Measurements from ENCODE around the gene POLR1A. TPM values are rescaled to one million over a fixed set of nuclear protein-coding genes. Genes with fewer than 3 reads are reported as not detected.

Gene POLR1A
- total and polyA plus RNA-seq, 2 donors (not counting 1 experiment from before 2014, with no cell fraction given) = 3.4 to 36.8 TPM

- Histone ChIP-seq H3K9ac (ENCODE audit: low read length) (no peak overlapping the region), H3K4me1 (ENCODE audit: control insufficient read depth in 2 of 2, insufficient read depth in 2 of 2, low read length in 2 of 2) (peaks cover 15 to 24% of the 10 kb centered on the region in 2 donors), H2AFZ (ENCODE audit: insufficient read depth, low read depth, low read length, poor library complexity, severe bottlenecking) (no peak overlapping the region), H3K9me3 (ENCODE audit: control extremely low read depth in 1 of 3, control insufficient read depth in 2 of 3, insufficient read depth in 1 of 3, low read length in 2 of 3) (no peaks in the 10 kb centered on the region), H3K27ac (ENCODE audit: low read length in 2 of 2) (no peak overlapping the region), H3K79me2 (ENCODE audit: control insufficient read depth, insufficient read depth, low read length) (no peaks in the 10 kb centered on the region), H3K27me3 (replicated peaks in 1 of 4; ENCODE audit: control extremely low read depth in 1 of 4, control insufficient read depth in 3 of 4, insufficient read depth in 4 of 4, low read length in 3 of 4) (no peaks in the 10 kb centered on the region), H3K4me2 (replicated peaks; ENCODE audit: low read depth, low read length, poor library complexity, severe bottlenecking) (no peak overlapping the region), H3K4me3 (ENCODE audit: control extremely low read depth in 1 of 5, extremely low read depth in 1 of 5, insufficient read depth in 1 of 5, low read depth in 2 of 5, low read length in 4 of 5) (no peak overlapping the region), H4K20me1 (ENCODE audit: control insufficient read depth, insufficient read depth, low read length, poor library complexity, severe bottlenecking) (no peaks in the 10 kb centered on the region), H3K36me3 (replicated peaks in 1 of 2; ENCODE audit: control extremely low read depth in 1 of 2, control insufficient read depth in 1 of 2, extremely low read depth in 1 of 2, insufficient read depth in 2 of 2, low read length in 1 of 2) (no peaks in the 10 kb centered on the region)
- intact Hi-C loops (cut with micrococcal nuclease) = no loop called here
- Mint-ChIP-seq H3K4me1 (peaks cover 23% of the 10 kb centered on the region), H3K27ac (no peak overlapping the region), H3K4me3 (no peak overlapping the region), H3K9me3 (ENCODE audit: insufficient read depth) (no peaks in the 10 kb centered on the region), H3K27me3 (no peaks in the 10 kb centered on the region)
- ATAC-seq (ENCODE audit: low read depth) (no peak), DNase-seq (no peak)
- WGBS (ENCODE audit: insufficient coverage) = 97% methylated on average over 3 of the region's 8 CpGs
- CTCF ChIA-PET = no interaction called here
- POLR2A ChIA-PET = no interaction called here
- TF ChIP-seq CTCF (IDR thresholded peaks at IDR 0.05) = no peak
- no peak for TF ChIP-seq EZH2 (IDR thresholded peaks at IDR 0.05; ENCODE audit: borderline replicate concordance, insufficient read depth, low read depth, low read length, poor library complexity, severe bottlenecking)
These were observed 115.6 kb downstream of the POLR1A start for GRCh38 chr2:85990084-85990483.

GRCh38 chr2:85989288-85989865, 116.3 kb downstream of the POLR1A start:
- no peak overlapping the region for H3K27ac ChIP-seq (ENCODE audit: low read length in 2 of 2)
- no peak overlapping the region for H3K4me2 ChIP-seq (replicated peaks; ENCODE audit: low read depth, low read length, poor library complexity, severe bottlenecking)
- no peak for DNase-seq
- Mint-ChIP-seq H3K4me1 (peaks cover 16% of the 10 kb centered on the region), H3K27me3 (no peaks in the 10 kb centered on the region), H3K4me3 (no peak overlapping the region), H3K9me3 (ENCODE audit: insufficient read depth) (no peaks in the 10 kb centered on the region), H3K27ac (no peak overlapping the region)
- no peaks in the 10 kb centered on the region for H4K20me1 ChIP-seq (ENCODE audit: control insufficient read depth, insufficient read depth, low read length, poor library complexity, severe bottlenecking)
- intact Hi-C loops (cut with micrococcal nuclease) = no loop called here
- H2AFZ ChIP-seq (ENCODE audit: insufficient read depth, low read depth, low read length, poor library complexity, severe bottlenecking) = no peak overlapping the region
- no peaks in the 10 kb centered on the region for H3K27me3 ChIP-seq (replicated peaks in 1 of 4; ENCODE audit: control extremely low read depth in 1 of 4, control insufficient read depth in 3 of 4, insufficient read depth in 4 of 4, low read length in 3 of 4)
- ChIA-PET POLR2A (no interaction called here), CTCF (interaction anchor here (0.6 kb wide), 1 partner anchor 114 kb away, joined by 3 read pairs; no protein-coding TSS in a partner anchor)
- no peaks in the 10 kb centered on the region for H3K36me3 ChIP-seq (replicated peaks in 1 of 2; ENCODE audit: control extremely low read depth in 1 of 2, control insufficient read depth in 1 of 2, extremely low read depth in 1 of 2, insufficient read depth in 2 of 2, low read length in 1 of 2)
- WGBS (ENCODE audit: insufficient coverage) = 98% methylated on average over 4 of the region's 7 CpGs
- no peaks in the 10 kb centered on the region for H3K79me2 ChIP-seq (ENCODE audit: control insufficient read depth, insufficient read depth, low read length)
- no peak for TF ChIP-seq EZH2 (IDR thresholded peaks at IDR 0.05; ENCODE audit: borderline replicate concordance, insufficient read depth, low read depth, low read length, poor library complexity, severe bottlenecking)
- TF ChIP-seq CTCF (IDR thresholded peaks at IDR 0.05) = no peak
- peaks cover 8 to 17% of the 10 kb centered on the region in 2 donors for H3K4me1 ChIP-seq (ENCODE audit: control insufficient read depth in 2 of 2, insufficient read depth in 2 of 2, low read length in 2 of 2)
- H3K9me3 ChIP-seq (ENCODE audit: control extremely low read depth in 1 of 3, control insufficient read depth in 2 of 3, insufficient read depth in 1 of 3, low read length in 2 of 3) = no peaks in the 10 kb centered on the region
- H3K4me3 ChIP-seq (ENCODE audit: control extremely low read depth in 1 of 5, extremely low read depth in 1 of 5, insufficient read depth in 1 of 5, low read depth in 2 of 5, low read length in 4 of 5) = no peak overlapping the region
- H3K9ac ChIP-seq (ENCODE audit: low read length) = no peak overlapping the region
- no peak for ATAC-seq (ENCODE audit: low read depth)
